Uterus (tissue), 2 donors: ENCODE data around the gene SPATA31D4.
"Not testable (repeated sequence)": the region's sequence is repeated elsewhere in the genome, so short reads cannot be mapped to it uniquely, and the experiment has no call there.

ENCODE experiments used
- CTCF ChIP-seq, 4 experiments: fragments of 200-600 bp in 2 of 4; fragments of 450-650 bp in 2 of 4; sonication (generic) in 2 of 4; IDR thresholded peaks; one replicate each; pipeline ENCODE4 v1.5.1; 2016 to 2019; ENCODE audit warnings: antibody characterized with exemption in 4 of 4, mild to moderate bottlenecking in 2 of 4, moderate library complexity in 1 of 4
- POLR2A ChIP-seq, 2 donors: fragments of 450-650 bp; IDR thresholded peaks; one replicate each; pipeline ENCODE4 v1.6.1; 2016; ENCODE audit warnings: antibody characterized with exemption in 2 of 2, mild to moderate bottlenecking in 1 of 2, moderate library complexity in 1 of 2

- not testable (repeated sequence) for TF ChIP-seq POLR2A, CTCF (IDR thresholded peaks at IDR 0.05)
These were observed 9.7 kb upstream of the SPATA31D4 start for GRCh38 chr9:81918507-81918906.
